HG03432 (cell line): ENCODE data around the gene SH3RF3.
A peak's percentile ranks its signal among the peaks of the same experiment; 100 is the strongest.
"Not testable (repeated sequence)": the region's sequence is repeated elsewhere in the genome, so short reads cannot be mapped to it uniquely, and the experiment has no call there.

ENCODE experiments used
- ATAC-seq: cut with Tn5 transposase; IDR thresholded peaks from one replicate; pipeline ENCODE4 v1.9.1; 2021; ENCODE audit warnings: mild to moderate bottlenecking, moderate library complexity; ENCODE audit not compliant: unreplicated experiment

SH3RF3 gene

DNA sequence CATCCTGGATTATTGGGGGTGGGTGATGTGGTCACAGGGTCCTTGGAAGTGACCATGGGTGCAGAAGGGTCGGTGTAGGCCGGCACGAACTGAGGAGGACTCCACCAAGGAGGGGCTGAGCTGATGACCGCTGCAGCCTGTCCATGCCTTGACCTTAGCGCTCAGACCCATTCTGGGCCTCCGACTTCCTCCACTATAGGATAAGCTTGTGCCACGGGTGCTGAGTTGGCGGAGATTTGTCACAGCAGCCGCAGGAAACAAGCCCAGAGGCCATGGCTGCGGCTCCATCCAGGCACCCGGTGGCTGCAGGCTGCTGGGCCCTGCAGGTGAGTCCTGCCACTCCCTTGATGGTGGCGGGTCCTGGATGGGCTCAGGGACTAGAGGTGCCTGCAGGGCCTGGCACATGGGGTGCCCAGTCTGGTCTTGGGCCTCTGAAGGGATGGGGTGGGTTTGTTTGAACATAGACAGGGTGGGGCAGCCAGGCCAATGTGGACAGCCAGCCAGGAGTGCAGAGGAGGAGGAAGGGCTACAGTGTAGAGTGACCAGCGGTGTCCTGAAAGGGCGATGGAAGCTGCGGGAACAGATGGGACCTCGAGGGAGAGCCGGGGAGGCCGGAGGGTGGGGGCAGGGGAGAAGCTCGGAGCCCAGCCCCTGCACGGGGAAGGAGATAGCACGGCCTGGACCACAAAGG lies 400.0 kb downstream of the SH3RF3 start:
- ATAC-seq: no peak

- ATAC-seq: no peak
These were observed 400.8 kb downstream of the SH3RF3 start for GRCh38 chr2:109529532-109530449.

GRCh38 chr2:109530712-109531111 lies 401.7 kb downstream of the SH3RF3 start:
- ATAC-seq: no peak

- no peak for ATAC-seq
These were observed 402.2 kb downstream of the SH3RF3 start for GRCh38 chr2:109531221-109531620.

DNA sequence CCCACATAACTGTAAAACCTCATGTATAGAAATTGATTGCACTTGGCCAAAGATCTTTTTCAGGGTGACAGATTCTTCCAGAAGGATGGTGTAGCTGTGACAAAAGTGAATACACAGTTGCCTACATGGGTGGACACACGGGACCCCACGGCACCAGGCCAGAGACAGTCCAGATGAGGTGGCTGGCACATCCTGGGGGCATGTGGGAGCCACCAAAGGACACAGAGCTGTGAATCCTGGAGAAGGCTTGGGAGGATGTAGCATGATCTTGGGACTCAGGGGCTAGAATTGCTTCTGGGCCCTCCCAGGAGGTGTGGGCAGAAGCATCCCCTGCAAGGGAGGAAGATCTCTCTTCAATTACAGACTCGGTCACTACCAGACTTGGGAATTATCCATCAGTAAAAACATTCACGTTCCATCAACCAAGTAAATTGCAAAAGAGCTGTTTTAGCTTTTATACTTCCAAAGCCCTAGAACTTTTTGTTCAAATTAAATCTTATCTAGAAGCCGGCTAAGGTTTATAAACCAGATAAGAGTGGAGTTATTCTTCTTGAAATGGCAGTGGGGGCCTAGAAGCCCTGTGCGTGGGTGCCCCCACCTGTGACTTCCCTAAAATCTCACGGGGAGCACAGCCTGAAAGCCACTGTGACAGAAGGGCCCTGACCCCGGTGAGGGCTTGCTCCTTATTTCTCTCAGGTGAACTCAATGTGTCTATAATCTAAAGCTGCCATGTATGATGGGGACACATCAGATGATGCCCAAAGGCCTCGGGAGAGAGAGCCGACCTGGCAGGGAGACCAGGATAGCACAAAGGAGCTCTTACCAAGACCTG lies 403.1 kb downstream of the SH3RF3 start:
- ATAC-seq: no peak

DNA sequence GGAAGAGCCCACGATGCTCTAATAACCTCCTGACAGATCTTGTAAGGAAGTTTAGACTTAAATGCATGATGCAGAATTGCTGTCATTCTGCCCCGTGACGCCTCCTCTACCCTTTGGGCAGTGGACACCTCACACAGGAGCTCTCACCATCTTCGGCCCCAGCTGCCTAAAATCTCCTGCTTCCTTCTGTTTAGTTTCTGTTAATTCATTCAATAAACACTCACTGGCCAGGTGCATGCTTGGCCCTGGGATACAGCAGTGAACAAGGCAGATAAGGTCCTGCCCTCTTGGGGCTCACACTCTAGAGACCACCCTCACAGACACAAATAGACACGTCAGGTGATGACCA lies 403.7 kb downstream of the SH3RF3 start:
- no peak for ATAC-seq

GRCh38 chr2:109533823-109534222 lies 404.8 kb downstream of the SH3RF3 start:
- no peak for ATAC-seq

DNA sequence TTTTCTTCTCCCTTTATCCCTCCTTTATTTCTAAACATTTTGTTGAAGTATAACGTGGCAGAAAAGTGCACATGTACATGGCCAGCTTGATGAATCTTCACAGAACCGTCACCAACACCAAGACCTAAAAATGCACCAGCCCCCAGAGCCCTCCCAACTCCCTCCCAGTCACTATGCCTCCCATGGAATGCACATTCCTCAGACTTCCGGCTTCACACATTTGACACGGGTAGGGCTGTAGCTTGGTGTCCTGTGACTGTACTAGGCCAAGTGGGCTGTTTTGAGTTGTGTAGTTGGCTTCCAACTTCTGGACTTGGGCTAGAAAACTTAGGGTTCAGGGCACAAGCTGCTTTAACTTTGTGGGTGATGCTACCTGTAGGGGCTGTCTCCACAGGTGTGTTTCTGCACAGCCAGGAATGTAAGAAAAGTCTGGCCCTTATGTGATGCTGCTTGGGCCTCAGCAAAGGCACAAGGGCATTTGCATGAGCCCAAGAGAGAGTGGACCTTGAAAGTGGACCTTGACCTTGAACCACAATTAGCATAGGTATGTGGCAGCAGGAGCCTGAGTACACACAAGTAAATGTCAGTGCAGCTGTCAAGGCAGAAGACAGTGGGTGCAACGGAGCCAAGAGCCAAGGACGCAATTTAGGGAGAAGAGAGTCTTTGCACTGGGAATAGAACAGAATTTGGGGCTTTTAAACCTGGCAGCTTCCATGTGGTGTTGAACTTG lies 406.4 kb downstream of the SH3RF3 start:
- no peak for ATAC-seq

DNA sequence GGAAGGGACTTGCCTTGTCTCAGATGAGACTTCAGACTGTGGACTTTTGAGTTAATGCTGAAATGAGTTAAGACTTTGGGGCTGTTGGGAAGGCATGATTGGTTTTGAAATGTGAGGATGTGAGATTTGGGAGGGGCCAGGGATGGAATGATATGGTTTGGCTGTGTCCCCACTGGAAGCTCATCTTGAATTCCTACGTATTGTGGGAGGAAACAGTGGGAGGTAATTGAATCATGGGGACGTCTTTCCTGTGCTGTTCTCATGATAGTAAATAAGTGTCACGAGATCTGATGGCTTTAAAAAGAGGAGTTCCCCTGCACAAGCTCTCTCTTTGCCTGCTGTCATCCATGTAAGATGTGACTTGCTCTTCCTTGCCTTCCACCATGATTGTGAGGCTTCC lies 407.6 kb downstream of the SH3RF3 start:
- not testable (repeated sequence) for ATAC-seq

DNA sequence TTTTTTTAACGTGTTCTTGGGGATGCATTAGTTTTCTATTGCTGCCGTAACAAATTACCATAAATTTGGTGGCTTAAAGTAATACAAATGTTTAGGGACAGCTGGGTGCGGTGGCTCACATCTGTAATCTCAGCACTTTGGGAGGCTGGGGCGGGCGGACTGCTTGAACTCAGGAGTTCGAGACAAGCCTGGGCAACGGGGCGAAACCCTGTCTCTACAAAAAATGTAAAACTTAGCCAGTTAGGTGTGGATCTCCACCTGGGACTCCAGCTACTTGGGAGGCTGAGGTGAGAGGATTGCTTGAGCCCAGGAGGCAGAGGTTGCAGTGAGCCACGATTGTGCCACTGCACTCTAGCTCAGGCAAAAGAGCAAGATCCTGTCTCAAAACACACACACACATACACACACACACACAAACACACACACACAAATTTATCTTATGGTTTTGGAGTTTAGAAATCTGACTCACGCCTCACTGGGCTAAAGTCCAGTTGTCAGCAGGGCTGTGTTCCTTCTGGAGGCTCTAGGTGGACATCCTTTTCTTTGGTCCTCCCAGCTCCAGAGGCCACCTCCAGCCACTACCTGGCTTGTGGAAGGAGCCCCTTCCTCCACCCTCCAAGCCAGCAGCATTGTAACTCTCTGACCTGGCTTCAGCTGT lies 408.7 kb downstream of the SH3RF3 start:
- ATAC-seq: no peak

DNA sequence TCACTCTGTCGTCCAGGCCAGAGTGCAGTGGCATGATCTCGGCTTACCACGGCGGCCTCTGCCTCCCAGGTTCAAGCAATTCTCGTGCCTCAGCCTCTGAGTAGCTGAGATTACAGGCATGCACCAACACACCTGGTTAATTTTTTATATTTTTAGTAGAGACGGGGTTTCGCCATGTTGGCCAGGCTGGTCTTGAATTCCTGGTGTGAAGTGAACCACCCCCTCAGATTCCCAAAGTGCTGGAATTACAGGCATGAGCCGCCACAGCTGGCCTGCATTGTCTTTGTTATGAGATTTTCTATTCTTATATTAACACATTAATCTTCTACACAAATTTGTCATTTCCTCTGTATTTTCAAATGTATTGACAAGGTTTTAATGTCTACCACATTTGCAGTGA lies 409.5 kb downstream of the SH3RF3 start:
- ATAC-seq: no peak

- no peak for ATAC-seq
These were observed 413.4 kb downstream of the SH3RF3 start for GRCh38 chr2:109542384-109542783.

GRCh38 chr2:109545828-109546713 lies 417.1 kb downstream of the SH3RF3 start:
- ATAC-seq: peak; percentile 89

- ATAC-seq: no peak
These were observed 418.3 kb downstream of the SH3RF3 start for GRCh38 chr2:109547280-109547679.

DNA sequence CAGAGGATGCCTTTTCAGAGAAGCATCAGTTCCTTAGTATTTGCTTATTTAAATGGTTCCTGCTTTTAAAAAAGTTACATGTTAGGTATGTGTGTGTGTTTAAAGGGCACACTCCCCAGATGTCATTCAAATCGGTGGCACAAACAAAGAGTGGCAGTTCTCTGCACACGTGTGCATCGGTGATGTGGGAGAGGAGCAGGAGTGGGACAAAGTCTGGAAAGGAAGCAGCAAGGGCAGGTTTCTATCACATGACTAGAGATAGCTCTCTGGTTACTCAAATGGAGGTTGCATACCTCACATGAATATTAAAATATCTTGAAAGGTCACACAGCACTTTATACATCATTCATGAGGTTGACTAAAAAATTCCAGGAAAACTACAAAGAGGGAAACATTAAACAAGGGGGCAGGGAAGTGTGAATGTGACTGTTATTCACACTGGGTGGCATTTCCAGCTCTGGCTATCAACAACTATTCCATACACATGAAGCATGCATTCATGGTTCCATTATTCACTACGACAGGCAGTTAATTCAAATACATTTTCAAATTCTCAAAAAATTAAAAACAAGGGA lies 420.1 kb downstream of the SH3RF3 start:
- ATAC-seq: no peak
